GM12891 (cell line): ENCODE measurements around the gene NRXN3.

Source experiments
- PAX5 ChIP-seq: IDR thresholded peaks from 2 replicates; pipeline ENCODE4 v1.6.1; 2011; ENCODE audit warnings: low read length, moderate library complexity, mild to moderate bottlenecking; ENCODE audit not compliant: insufficient read depth, severe bottlenecking
- POLR2A ChIP-seq: IDR thresholded peaks from 2 replicates; pipeline ENCODE4 v1.6.1; 2011; ENCODE audit warnings: low read depth, low read length, control low read depth
- POLR2AphosphoS5 ChIP-seq: IDR thresholded peaks from 2 replicates; pipeline ENCODE4 v1.6.1; 2011; ENCODE audit warnings: low read depth, low read length, control low read depth
- POU2F2 ChIP-seq: IDR thresholded peaks from 2 replicates; pipeline ENCODE4 v1.6.1; 2011; ENCODE audit warnings: low read depth, mild to moderate bottlenecking, control low read depth, low read length, moderate library complexity
- TAF1 ChIP-seq: IDR thresholded peaks from 2 replicates; pipeline ENCODE4 v1.6.1; 2011; ENCODE audit warnings: low read depth, low read length, control low read depth

GRCh38 chr14:79077096-79077495 lies 906.9 kb downstream of the NRXN3 start:
- TF ChIP-seq POU2F2 (no peak), PAX5 (no peak), POLR2AphosphoS5 (no peak), TAF1 (no peak), POLR2A (no peak)
